CD1c-positive myeloid dendritic cell (primary cell): ENCODE results near the gene FAHD2A.
"Not testable (repeated sequence)": the region's sequence is repeated elsewhere in the genome, so short reads cannot be mapped to it uniquely, and the experiment has no call there.

ENCODE experiments used
- DNase-seq: peaks from one replicate; pipeline ENCODE4 v3.0.0-alpha.2; 2016; ENCODE audit errors: extremely low spot score

The FAHD2A gene

DNA sequence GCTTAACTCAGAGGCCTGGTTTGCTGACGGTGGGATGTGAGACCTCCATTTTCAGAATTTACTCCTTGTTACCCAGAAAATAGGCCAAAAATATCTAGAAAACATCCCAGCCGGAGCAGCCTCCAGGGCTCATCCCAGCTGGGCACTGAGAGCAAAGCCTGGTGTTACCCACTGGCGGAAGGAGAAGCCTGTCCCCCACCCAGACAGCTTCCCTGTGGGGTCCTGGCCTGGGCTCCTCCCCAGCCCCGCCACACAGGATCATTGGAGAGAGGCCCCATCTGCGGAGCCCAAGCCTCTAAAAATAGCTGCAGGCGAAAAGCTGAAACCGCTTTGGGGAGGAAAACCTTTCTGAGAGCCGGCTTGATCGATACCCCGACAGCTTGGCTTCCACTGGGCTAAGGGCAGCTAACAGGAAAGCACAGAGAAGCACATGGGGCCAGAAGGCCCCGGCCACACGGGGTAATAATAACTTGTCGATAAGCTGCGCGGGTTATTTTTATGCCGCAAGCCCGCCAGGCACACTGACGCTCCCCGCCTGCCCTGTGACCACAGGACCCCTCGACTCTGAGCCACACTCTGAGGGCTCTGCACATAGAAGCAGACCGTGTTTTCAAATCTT is 26.9 kb upstream of the FAHD2A start:
- DNase-seq = no peak

DNA sequence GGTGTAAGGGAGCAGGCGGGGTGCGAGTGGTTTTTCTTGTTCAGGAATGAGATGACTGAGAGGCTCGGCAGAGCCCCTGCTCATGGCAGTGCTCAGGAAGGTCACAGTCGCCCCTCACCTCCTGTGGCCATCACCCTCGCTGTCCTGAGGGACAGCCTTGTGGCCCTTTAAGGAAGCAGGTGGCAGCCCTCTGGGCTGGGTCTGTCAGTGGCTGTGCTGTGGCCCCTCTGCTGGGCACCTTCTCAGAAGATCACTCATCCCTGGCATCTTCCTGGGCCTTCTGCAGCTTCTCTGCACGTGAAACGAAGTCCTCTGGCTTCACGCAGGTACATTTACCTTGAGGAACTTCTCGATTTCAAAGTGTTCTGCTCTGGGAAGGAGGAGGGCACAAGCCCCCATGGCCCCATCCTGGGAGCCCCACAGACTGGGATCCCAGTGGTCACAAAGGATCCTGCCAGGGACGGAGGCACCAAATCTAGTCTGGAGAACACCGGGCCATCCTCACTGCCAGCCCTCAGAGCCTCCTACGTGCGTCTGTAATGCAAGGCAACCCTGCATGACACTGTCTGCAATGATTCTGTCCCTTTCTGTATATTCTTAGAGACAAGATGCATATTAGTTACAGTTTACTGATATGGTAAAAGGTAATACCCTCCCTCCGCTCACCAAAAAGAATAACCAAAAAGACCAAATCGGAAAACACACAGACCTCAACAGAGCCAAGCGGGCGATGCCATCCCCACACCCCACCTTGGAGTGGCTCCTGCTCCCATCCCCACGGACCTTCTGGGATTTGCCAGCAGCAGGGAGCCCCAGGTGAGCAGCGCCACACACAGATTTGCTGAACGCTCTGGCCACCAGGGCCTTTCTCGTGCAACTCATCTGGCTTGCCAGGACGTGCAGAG is 25.9 kb upstream of the FAHD2A start:
- no peak for DNase-seq

DNA sequence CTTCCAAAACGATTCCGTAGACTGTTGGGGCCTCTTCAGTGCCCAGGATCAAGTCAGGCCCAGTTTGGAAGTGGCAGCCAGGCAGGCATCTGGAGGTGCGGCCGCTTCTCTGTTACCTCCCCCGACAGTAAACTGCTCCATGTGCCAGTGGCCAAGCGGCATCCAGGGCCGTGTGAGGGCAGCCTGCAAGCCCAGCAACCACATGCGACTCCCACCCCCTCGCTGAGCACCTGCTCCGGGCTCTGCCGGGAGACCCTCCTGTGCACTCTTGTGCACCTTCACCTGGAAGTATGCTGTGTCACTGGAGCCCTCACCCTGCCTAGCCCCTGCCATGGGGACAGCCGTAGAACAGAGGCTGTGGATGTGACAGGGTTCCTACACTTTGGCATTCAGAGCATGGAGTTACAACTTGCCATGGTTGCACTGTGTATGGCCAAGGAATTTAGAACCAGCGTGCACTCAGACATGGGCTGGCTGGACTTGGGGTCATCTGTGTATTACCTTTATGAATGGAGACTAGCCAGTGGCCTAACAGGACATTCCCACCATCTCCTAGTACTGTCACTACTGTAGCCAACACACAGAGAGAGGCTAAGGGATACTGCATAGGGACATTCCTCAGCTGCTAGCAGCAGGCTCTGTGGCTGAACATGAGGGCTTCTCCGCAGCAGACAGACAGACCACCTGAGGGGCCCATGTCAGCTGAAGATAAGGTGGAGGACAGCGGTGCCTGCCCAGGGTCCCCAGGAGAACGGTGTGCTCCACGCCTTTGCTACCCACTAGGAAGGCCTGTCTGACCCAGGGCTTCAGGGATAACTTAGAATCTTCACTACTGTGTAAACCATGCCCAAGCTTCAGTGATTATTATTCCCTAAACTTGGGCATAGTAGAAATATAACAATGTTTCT is 25.0 kb upstream of the FAHD2A start:
- DNase-seq = no peak

DNA sequence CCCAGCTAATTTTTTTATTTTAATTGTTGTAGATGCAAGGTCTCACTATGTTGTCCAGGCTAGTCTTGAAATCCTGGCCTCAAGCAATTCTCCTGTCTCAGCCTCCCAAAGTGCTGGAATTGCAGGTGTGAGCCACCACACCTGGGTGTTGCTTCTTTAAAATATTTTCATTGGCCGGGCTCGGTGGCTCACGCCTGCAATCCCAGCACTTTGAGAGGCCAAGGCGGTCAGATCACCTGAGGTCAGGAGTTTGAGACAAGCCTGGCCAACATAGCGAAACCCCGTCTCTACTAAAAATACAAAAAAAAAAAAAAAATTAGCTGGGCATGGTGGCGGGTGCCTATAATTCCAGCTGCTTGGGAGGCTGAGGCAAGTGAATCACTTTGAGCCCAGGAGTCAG is 24.2 kb upstream of the FAHD2A start:
- DNase-seq = not testable (repeated sequence)

DNA sequence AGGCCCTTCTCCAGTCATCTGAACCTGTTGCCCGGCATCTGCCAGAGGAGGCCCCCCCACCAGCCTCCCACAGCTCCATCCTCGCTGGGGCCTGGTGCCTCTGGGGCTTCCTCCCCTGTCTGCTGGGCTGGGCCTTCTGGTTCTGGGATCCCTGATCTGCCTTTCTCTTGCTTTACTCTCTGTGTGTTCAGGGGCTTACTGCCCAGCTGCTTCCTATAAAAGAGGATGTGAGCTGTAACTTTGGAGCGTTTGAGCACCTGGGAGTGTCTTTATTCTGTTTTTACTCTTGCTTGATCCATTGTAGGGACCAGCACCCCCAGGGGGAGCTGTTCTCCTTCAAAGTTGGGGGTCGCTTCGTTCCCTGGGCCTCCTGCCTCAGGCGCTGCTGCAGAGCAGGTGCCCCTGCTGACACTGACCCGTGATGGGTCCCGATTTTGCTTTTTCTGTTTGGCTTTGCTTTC is 23.1 kb upstream of the FAHD2A start:
- DNase-seq = no peak

DNA sequence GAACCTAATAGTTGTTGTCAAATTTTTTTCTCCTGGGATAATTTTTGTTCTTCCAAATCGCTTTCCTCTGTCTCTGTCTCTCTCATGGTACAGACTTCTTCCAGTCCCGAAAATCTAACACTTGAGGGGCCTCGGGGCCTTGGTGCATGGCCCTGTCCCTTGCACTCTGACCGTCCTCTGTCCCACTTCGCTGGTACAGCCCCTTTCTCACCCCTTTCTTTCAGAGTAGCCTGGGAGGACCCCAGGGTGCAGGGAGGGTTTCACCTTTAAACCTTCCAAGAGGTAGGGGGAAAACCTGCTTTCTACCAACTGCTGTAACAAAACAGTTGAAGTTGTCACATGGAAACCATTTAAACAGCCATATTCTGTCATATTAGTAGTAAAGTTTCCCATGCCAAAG is 22.2 kb upstream of the FAHD2A start:
- DNase-seq = no peak

DNA sequence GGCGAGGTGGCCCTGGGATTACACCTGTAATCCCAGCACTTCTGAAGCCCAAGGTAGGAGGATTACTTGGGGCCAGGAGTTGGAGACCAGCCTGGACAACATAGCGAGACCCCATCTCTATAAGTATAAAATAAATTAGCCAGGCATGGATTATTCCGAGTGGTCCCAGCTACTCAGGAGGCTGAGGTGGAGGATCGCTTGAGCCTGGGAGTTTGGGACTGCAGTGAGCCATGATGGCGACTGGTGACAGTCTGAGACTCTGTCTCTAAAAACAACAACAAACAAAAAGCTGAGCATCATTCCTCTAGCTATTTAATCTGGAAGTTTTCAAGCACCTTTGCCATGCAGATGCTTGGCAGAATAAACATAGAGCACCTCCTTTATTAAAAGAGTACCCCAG is 21.8 kb upstream of the FAHD2A start:
- no peak for DNase-seq

DNA sequence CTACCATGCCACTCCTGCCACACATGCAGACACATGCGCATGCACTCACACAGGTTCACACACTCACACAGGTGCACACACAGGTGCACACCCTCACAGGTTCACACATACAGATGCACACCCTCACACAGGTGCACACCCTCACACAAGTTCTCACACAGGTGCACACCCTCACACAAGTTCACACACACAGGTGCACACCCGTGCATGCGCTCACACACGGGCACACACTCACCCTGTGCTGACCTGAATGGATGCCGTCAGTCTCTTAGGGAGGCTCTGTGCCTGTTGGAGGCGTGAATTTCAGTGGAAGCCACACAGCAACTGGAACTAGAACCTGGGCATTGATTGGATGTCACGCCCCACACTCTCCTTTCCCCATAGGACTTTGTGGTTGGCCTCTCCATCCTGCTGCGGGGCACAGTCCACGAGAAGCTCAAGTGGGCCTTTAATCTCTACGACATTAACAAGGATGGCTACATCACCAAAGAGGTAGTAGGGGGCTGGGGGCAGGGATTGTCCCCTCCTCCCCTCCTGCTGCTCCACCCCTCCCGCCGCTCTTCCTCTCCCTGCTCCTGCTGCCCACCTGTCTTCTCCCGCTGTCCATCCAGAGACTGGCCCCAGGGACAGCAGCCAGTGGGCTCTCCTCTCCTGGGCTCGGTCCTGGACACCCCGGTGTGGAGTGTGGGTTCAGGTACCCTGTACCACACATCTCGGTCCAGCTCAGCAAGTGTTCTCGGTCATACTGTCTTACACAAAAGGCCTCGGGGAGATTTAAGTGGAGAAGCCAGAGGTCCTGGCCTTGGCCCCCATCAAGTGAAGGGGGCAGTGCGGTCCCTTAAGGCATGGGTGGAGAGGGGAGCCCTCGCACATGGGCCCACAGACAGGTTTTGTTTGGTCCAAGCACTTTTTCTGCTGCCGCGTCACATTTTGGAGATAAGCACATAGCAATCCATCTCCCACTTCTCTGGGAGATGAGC is 21.0 kb upstream of the FAHD2A start:
- DNase-seq = no peak

DNA sequence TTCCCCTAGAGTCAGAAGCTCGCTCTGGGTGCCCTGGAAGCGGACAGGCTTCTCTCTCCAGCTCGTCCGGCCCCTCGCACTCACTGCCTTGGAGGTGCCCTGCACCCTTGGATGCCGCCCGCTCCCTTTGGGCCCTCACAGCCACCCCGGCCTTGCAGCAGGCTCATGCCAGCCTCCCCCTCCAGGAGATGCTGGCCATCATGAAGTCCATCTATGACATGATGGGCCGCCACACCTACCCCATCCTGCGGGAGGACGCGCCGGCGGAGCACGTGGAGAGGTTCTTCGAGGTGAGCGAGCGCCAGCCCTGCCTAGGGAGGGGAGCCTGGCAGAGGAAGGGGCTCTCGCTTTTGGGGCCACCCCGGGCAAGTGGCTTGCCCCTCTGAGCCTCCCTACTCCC is 20.3 kb upstream of the FAHD2A start:
- DNase-seq = no peak

DNA sequence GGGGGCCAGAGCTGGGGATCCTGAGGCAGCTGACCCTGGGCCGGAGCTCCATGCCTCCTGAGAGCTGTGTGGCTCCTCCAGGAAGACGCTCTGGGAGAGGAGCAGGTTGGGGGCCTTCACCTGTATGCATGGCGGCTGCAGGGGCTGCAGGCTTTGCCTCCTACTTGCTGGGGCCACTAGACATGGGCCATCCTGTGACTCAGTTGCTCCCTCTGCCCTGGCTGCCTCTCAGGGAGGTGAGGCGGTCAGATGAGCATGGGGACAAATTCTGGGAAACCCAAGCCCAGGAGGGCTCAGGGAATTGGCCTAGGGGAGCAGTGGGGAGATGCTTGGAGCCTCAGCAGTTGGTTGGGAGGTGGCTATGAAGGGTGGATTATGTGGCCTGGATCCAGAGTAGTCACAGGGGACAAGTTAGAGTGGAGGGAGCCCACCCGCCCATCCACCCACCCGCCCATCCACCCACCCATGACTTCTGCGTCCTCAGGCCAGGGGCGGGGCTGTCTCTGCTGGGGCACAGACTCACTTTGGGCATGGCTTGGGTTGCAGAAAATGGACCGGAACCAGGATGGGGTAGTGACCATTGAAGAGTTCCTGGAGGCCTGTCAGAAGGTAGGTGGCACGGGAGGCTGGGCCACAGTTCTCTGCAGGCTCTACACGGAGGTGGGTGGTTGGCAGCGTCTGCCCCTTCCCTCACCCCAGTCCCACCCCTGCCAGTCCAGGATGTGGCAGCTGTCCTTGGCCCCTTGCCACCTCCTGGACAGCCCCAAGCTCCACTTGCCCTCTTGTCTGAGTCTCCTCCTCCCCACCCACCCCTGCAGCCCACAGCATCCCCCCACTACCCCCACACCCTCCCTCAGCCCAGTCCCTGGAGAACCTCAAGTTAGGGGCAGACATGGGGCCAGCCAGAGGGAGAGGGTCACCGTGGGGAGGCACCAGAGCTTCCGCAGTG is 19.5 kb upstream of the FAHD2A start:
- no peak for DNase-seq

DNA sequence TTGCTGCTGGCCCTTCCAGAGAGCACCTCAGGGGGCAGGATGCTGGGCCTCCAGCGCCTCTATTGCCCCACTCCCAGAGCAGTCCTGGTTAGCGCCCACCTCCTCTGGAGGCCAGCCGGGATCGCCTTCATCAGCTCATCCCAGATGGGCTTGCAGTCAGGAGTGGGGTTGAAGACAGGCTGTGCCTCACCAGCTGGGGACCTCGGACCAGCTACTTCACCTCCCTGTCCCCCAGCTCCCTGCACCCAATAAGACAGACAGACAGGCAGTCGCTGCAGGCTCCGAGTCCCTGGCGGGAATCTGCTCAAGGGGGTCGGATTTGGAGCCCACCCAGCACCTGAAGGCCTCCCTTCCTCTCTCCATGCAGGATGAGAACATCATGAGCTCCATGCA is 18.9 kb upstream of the FAHD2A start:
- no peak for DNase-seq

DNA sequence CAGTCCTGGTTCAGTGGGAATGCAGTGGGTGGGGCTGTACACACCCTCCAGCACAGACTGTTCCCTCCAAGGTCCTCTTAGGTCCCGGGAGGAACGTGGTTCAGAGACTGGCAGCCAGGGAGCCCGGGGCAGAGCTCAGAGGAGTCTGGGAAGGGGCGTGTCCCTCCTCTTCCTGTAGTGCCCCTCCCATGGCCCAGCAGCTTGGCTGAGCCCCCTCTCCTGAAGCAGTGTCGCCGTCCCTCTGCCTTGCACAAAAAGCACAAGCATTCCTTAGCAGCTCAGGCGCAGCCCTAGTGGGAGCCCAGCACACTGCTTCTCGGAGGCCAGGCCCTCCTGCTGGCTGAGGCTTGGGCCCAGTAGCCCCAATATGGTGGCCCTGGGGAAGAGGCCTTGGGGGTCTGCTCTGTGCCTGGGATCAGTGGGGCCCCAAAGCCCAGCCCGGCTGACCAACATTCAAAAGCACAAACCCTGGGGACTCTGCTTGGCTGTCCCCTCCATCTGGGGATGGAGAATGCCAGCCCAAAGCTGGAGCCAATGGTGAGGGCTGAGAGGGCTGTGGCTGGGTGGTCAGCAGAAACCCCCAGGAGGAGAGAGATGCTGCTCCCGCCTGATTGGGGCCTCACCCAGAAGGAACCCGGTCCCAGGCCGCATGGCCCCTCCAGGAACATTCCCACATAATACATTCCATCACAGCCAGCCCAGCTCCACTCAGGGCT is 17.5 kb upstream of the FAHD2A start:
- no peak for DNase-seq

DNA sequence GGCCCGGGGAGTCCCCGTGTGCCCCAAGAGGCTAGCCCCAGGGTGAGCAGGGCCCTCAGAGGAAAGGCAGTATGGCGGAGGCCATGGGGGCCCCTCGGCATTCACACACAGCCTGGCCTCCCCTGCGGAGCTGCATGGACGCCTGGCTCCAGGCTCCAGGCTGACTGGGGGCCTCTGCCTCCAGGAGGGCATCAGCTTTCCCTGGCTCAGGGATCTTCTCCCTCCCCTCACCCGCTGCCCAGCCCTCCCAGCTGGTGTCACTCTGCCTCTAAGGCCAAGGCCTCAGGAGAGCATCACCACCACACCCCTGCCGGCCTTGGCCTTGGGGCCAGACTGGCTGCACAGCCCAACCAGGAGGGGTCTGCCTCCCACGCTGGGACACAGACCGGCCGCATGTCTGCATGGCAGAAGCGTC is 16.9 kb upstream of the FAHD2A start:
- no peak for DNase-seq

DNA sequence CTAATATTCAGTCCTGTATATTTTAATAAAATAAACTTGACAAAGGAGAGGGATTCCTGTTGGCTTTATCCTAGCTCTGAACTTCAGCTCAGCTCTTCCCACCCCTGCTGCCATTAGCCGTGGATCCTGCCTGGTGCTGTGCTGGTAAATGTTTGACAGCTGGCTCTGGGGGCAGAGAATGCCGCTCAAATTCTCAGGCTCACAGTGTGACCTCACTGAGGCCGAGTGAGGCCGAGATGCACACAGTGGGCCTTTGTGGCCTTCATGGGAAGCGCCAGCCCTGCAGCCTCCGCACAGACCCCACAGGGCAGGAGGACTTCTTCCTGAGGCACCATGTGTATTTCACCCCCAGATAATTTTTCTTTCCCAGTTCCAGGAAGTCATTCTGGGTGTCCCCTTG is 16.5 kb upstream of the FAHD2A start:
- no peak for DNase-seq

DNA sequence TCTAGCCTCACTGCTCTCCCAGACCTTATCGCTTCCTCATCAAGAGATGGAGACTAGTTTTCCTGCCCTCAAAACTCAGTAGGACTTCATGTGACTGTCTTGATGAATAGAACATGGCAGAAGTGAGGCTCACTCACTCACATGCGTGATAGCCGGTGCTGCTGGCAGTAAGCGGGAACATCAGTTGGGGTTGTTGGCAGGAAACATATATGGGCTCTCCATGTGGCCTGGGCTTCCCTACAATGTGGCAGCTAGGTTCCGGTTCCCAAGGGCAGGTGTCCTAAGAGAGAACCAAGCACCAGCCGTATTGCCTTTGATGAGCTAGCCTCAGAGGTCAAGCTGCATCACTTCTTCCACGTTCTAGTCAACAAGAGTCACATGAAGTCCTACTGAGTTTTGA is 15.2 kb upstream of the FAHD2A start:
- DNase-seq = no peak

DNA sequence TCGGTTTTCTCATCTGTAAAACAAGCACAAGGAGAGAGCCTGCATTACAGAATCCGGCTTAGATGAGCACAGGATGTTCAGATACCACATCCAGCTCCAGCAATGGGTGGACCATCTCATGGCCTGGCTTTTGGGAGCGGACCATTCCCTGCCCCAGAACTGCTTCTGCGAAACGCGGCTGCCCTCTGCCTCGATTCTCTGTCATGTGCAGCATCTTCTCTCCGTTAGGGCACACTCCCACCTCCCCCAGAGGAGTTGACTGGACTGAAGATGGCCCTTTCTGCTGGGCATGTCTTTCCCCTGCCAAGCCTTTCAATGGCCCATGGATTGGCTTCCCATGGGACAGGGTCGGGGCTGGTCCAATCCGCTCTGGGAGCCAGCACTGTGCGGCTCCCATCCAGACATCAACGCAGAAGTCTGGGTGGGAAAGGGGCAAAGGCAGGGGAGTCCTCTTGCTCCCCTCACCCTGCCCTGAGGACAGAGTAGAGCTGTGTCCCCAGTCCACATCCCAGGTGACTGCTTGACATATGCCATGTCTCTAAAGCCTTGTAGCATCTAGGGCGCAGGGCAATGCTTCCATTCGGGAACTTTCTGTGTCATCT is 14.3 kb upstream of the FAHD2A start:
- DNase-seq = no peak

DNA sequence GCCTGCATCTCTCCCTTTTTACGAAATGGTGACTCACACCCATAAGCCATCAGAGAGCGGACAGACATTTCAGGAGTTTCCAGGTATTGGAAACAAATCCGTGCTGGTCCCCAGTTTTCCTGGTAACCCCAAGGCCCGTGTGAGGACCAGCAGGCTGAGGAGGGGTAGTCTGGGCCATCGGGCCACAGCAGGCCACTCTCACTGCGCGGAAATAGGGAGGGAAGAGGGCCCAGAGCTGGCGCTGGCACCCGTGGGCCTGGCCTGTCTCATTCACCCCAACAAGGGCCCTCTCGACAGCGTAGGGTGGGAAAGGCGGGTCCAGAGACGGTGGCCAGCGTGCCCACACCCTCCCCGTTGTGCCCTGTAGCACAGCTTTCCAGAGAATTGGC is 13.7 kb upstream of the FAHD2A start:
- no peak for DNase-seq

DNA sequence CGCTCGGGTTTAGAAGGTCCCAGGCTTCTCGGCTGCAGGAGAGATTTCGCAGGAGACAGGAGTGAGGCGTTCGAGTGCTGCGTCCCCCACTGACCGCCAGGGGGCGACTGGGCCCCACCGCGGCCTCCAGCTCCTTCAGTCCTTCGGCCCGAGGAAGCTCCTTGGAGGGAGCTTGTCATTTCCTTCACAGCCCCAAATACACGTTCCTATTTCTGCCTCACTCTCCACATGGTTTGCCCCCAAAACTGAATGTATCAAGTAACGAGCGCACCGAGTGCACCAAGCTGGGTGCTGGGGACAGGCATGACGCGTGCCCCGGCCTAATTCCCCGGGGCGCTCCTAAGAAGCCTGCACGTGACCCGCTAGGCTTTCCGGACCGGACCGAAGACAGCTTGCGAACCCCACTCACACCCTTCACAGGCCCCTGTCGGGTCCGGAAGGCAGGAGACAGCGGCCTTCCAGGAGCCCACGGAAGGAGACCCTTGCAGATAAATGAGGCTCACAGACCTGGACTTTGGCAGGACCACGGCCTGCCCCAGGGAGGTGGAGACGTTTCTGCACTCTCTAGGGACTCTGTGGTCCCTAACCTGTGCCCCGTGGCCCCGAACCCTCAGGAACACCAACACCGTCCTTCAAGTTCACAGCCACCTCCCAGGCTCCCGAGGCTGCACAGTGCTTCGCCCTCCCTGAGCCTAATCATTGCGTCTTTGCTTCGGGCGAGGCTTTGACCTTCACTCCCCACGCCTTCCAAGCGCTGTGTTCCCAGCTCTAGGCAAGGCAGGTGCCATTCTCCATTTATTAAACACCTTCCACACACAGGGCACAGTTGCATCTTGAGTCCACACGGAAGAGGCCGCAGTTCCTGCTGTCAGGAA is 13.0 kb upstream of the FAHD2A start:
- DNase-seq = peak; percentile 54
